ENCODE measurements around the gene ZNF2.
"Not testable (repeated sequence)": the region's sequence is repeated elsewhere in the genome, so short reads cannot be mapped to it uniquely, and the experiment has no call there.

Gene ZNF2

DNA sequence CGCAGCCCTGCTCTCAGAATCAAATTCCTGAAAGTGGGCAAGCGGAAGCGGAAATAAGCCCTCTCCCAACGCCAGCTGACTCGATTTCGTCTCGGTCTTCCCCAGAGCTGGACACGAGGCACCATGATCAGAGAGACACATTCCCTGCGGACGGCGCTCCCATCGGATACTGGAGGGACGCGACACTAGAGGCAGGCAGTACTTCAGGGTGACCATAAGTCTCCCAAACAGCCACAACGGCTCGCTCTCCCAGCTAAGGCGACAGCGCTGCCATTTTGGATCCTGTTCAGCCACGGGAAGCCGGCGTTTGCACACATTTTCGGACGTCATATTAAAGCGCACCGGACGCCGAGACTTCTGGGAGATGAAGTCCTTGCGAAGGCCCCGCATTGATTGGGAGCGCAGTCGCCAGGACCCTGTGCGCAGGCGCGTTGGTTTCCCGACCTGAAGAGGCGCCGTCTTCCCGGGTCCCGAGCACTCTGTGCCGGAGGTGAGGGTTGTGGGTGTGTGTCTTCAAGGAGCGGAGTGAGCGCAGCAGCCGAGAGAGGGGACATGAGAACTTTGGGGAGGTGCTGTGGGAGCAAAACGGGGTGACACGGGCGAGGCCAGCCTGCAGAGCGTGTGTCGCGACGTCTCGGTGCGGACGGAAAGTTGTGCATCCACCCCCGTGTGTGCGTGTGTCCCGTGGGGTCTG, at the start of gene ZNF2:
Gene ZNF2, plus strand, starts transcription at position 439 of the 694 bp plus-strand sequence. CDS start 10,418 bp downstream, outside the sequence.
- DNase-seq, result peak; percentile 95

DNA sequence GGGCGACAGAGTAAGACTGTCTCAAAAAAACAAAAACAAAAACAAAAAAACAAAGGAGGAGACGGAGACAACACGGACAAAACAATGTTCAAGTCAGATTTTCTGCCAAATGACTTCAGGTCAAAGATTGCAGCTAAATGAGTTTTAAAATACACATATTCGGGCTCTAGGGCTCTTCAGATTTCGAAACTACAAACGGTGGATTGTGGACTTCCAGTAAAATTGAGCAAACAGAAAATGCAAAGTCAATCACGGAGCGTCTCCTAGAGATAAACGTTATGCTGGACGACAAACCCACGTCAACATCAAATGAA, 44.6 kb upstream of the ZNF2 start:
- DNase-seq, result no peak

DNA sequence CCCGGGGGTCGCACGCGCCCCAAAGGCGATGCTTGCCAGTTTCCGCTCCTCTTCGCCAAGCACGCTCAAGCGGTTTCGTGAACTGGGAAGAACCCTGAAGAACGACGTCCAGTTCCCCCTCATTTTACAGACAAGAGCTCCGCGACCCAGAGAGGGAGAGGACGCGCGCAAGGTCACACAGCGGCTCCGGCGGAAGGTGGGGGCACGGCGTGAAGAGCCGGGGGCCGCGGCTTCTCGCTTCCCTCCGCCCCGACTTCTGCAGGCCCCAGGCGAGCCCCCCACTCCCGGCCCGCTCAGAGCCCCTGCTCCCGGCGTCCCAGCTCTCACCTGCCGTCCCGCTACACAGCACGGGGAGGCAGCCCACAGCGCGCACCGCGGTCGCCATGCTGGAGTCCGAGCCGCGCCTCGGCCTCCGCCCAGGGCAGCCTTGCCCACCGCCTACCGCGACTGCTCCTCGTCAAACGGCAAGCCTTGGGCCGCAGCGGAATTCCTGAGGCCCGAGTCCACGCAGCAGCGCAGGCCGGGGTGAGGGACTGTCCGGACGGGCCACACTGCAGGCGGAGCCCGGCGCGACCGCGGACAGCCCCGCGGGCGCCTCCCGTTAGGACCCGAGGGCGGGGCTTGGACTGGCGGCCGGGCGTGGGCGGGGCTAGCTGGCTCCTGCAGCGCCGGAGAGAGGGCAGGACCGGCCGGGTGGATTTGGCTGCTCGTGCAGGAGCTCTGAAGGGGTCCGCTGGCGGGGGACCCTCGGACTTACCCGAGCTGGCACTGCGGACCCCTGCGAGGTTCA, 44.0 kb upstream of the ZNF2 start, which contains the start of gene MRPS5:
Gene MRPS5, minus strand, starts transcription at position 402 of the 790 bp plus-strand sequence. Its CDS starts 17 bp downstream, at position 385.
- DNase-seq, result peak; percentile 71

DNA sequence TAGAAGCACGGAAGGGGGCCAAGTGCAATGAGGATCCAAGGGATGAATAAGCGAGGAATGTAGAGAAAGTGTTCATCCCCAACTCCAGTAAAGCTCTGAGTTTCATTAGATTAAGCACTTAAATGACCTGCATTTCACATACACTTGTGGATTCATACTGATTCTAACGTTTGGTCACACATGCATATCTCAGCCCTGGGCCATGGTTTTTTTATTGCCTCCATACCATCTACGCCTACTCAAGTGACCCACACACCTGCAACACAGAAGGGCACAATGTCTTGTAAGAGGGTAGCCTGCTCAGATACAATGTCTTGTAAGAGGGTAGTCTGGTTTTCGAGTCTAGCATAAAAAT, 43.4 kb upstream of the ZNF2 start:
- no peak for DNase-seq

DNA sequence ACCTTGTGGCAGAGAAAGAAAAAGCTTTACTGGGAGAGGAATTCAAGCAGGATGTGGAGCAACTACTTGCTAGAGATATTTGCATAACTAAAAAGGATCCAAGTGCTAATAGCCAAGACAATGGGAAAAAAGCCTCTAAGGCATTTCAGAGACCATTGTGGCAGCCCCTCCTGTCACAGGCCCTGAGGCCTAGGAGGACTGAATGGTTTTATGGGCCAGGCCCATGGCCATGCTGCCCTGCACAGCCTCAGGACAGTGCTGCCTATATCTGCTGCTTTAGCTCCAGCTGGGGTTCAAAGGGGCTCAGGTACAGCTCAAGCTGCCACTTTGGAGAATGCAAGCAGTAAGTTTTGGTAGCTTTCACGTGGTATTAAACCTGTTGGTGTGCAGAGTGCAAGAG, 26.9 kb upstream of the ZNF2 start:
- no peak for DNase-seq

DNA sequence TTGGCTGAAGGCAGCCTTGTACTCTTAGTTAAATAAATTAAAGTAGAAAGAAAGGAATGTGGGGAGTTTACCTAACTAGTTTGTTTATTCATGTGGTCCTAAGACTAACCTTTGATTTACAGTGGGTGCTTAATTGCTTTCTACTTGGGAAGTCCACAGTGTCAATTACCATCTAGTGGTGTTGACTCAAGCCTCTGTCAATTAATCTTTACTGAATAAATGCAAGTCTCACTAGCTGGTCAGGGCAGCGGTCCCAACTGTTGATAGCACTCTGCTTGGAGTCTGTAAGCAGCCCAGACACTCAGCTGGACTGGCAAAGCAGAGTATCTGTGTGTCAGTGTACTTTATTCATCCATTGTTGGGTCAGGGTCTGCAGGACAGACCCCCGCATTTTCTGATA, 21.8 kb upstream of the ZNF2 start:
- DNase-seq, result no peak

DNA sequence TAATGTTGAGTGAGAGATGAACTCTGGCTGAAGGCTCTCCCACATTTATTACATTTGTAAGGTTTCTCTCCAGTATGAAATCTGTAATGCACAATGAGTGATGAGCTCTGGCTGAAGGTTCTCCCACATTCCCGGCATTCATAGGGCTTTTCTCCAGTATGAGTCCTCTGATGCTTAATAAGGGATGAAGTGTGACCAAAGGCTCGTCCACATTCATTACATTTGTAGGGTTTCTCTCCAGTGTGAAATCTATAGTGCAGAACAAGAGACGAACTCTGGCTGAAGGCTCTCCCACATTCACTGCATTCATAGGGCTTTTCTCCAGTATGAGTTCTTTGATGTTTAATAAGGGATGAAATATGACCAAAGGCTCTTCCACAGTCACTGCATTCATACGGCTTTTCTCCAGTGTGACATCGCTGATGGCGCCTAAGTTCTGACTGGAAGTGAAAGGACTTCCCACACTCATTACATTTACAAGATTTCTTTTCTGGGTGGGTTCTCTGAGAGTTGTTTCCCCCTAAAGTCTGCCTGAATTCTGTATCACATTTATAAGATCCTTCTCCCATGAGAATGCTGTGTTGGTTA, 16.1 kb upstream of the ZNF2 start:
- DNase-seq, result no peak

DNA sequence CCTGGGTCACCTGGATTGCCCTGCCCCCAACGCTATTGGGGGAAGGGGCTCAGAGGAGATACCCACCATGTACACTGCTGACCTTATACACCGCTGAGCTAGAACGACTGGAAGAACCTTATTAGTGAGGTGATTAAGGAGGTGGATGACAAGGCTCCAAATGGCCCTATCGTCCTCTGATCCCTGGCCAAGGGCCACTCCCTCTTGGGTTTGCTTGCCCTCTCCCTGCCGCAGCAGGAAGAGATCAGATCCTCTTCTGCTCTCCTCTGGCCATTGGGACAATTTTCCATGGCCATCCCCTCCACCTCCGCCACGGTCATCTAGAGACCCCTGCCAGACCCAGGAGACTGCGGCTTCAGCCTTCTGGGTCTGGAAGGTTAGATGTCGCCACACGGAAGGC, 7.2 kb upstream of the ZNF2 start:
- DNase-seq, result no peak

DNA sequence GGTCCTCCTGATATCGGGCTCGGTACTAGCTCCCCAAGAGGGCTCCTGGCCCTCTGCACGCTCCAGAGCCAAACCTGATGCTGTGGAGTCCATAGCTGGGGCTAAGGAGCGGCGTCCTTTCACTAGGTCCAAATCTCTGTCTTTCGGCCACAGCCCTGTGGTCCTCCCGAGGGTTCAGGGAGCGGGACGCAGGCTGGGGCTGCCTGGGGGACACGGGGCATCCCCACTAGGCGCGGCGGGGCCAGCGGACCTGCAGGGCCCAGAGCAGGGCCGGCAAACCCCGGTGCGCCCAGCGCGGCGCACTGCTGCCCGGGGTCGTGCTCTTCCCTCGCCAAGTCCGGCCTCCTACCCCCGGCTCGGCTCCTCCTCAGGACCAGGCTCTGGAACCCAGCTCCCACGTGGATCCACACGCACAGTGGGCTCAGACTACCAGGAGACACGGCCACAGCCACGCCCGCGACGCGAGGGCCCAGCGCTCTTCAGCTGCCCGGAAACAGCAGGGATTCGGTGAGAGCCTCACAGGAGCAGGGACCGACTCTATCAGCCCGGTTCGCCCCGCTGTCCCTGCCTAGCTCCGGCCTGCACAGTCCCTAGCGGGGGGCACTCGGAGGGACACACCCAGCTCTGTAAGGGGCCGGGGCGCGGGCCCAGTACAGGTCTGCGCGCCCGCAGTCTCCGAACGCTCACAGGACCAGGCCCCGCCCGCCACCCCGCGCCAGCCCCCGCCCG, 6.6 kb upstream of the ZNF2 start:
- DNase-seq, result peak; percentile 5

DNA sequence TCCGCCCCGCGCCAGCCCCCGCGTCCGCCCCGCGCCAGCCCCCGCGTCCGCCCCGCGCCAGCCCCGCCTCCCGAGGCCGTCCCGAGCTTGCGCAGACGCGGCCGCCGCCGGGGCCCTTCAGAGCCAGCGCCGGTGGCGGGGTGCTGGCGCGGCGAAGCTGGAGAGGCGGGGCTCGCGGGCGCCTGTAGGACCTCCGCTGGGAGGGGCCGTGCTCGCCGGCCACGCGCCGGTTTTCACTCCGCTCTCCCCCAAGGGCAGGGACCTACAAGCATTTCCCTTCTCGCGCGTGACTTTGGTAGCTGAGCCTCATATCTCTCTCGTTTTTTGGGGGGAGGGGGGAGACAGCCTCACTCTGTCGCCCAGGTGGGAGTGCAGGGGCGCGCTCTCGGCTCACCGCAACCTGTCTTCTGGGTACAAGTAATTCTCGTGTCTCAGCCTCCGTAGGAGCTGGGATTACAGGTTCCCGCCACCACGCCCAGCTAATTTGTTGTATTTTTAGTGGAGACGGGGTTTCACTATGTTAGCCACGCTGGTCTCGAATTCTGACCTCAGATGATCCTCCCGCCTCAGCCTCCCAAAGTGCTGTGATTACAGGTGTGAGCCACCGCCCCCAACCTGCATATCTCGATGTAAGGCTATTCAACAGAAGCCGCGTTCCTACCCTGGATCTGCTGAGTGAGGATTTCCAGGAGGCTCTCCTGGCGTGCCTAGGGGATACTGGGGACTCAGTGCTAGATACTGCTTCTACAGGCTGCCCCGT, 5.7 kb upstream of the ZNF2 start, which contains the start of gene ZNF514:
Gene ZNF514, minus strand, starts transcription at position 159 of the 760 bp plus-strand sequence. CDS start 6,595 bp downstream, outside the sequence.
- DNase-seq, result peak; percentile 45

DNA sequence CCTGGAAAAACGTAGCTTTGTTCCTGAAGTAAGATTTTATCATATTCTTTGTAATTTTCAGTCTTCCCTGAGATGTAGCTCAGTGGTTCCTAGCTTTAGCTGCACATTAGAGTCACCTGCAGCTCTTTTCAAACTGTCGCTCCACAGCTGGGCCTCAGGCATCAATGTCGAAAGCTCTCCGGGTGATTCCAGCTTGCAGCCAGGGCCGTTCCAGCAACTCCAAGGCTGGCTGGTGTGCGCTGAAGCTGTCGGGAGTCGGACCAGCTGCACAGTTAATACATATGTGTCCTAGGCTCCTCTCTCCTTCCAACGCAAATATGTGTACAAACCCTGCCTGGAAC, 609 bp upstream of the ZNF2 start:
- no peak for DNase-seq

DNA sequence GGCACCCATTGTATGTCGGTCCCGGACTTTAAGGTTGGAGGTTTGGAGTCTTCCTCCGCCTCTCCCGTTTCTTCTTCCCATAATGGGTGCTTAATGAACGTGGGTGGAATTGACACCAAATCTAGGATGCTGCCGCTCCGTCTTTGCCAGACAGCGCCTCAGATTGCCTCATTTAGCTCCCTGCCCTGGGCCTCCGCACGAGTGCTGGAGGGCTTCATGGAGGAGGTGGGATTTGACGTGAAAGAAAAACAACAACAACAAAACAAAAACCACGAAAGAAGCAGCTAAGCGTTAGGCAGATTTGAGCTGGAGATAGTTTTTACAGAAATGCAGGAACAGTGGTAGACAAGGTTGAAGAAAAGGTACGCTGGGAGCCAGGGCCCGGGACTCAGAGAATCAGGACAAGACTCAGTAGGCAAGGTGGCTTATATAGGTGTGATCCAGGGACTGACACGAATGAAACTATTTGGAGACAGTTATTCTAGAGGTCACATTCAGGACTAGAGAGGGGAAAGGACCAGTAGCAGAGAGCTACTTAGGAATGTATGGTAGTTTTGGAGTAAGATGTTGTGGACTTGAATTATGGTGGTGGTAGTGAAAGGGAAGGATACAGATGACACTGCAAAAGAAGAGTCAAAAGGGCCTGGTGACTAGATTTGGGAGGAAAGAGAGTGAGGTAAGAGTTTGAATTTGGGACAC, 605 bp downstream of the ZNF2 start:
- no peak for DNase-seq

DNA sequence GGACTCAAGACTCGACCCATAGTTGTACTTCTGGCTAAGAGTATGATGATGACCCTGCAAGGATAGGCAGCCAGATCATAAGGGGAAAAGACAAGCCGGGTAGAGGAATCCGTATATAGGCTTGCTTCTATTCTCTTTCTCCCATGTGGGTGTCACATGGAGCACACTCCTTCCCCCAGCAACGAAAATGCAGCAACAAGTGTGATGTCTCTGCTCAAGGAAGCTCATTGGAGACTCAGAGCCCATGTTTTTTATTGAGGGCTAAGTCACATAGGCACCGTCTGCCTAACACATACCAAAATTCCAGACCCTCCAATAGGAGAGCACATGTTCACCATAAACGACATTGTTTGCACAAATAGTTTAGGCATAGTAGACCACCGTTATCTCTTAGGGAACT, 6.3 kb downstream of the ZNF2 start:
- DNase-seq, result no peak

DNA sequence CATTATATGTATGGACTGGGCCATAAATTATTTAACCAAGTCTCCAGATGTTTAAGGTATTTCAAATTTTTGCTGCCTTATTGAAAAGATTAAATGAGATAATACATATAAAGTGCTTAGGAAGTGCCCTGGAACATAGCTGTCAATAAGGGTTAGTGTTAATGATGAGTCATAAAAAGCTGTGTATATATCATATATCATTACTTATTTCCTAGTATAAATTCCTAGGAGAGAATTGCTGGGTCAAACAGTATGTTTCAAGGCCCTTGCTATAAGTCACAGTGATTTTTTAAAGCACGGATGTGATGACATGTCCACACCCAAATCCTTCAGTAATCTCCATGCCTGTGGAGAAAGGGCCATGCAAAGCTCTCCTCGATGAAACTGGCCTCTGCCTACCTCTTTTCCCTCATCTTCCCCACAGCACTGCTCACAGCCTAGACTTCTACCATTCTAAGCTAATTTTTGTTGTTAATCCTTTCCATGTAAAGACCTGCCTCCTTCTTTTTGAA, 8.5 kb downstream of the ZNF2 start:
- no peak for DNase-seq

DNA sequence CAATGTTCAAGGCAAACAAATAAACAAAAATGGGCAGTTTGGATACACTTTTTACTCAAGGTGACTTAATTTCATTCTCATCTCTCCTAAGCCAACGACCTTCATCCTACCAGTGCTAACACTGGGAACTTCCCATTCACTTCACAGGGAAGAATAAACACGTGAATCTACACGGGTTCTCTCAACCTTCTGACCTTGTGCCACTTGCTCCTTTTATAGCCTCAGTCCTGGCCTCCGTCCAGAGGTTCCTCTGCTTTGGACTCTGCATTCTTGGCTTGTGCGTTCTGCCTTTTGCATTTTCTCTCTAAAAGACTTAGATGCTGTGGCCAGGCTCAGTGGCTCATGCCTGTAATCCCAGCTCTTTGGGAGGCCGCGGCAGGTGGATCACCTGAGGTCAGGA, 13.8 kb downstream of the ZNF2 start:
- DNase-seq, result no peak

DNA sequence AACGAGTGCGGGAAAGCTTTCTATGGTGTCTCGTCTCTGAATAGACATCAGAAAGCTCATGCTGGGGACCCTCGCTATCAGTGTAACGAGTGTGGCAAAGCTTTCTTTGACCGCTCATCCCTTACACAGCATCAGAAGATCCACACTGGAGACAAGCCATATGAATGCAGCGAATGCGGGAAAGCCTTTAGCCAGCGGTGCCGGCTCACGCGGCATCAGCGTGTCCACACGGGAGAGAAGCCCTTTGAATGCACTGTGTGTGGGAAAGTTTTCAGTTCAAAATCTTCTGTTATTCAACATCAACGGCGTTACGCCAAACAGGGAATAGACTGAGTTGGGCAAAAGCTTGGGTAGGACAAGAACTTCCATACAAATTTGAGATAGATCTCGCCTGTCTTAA, 16.2 kb downstream of the ZNF2 start:
- no peak for DNase-seq

DNA sequence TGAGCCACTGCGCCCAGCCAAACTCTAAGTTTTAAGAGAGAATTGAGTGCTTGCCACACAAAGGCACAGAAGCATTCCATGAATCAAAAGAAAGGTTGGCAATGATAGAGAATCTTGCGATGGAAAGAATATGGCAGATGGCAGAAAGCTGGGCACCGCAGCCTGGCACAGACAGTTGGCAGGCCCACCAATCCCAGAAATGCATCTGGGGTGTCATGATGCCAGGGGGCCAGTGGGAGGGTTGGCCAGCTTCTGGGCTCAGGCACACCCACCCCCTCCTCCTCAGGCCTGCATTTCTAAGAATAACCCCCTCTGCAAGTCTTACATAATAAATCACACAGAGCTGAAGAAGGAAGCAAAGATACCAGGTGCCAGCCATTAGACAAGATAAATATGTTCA, 19.6 kb downstream of the ZNF2 start:
- DNase-seq, result no peak

DNA sequence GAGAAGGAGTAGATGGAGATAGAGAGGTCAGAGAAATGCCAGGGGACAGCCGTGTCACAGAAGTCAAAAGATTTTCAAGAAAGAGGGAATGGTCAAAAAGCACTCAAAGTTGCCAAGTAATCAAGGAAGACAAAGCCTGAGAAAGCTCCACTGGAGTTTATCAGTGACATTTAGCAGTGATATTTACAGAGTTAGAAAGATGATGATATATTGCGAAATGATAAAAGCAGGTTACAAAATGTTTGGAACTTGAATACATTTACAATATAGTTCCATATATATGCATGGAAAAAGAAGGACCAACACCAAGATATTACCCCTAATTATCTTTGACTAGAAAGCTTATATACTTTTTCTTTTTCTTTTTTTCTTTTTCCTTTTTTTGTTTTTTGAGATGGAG, 20.4 kb downstream of the ZNF2 start:
- DNase-seq, result no peak

DNA sequence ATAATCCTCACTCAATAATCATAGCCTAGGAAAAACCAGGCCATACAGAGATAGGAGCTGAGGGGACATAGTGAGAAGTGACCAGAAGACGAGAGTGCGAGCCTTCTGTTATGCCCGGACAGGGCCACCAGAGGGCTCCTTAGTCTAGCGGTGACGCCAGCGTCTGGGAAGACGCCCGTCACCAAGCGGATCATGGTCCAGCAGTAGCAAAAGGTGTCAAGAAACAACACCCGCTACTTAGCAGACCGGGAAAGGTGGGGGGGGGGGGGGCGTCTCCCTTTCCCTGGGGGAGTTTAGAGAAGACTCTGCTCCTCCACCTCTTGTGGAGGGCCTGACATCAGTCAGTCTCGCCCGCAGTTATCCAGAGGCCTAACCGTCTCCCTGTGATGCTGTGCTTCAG, 27.3 kb downstream of the ZNF2 start:
- not testable (repeated sequence) for DNase-seq

DNA sequence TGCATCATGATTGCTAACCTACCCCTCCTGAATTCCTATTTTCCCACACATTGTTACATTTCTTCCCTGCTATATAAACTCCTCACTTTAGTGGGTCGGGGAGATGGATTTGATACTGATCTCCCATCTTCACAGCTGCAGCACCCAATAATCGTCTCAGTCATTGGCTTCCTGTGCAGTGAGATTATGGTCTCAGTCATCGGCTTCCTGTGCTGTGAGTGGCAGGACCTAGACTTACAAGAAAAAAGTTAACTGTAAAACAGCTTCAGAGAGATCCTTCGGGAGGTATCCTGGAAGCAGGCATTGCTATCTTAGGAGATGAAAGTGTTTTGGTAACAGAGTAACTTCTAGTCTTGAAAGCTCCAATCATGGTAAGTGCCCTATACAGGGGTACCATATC, 38.3 kb downstream of the ZNF2 start:
- no peak for DNase-seq

DNA sequence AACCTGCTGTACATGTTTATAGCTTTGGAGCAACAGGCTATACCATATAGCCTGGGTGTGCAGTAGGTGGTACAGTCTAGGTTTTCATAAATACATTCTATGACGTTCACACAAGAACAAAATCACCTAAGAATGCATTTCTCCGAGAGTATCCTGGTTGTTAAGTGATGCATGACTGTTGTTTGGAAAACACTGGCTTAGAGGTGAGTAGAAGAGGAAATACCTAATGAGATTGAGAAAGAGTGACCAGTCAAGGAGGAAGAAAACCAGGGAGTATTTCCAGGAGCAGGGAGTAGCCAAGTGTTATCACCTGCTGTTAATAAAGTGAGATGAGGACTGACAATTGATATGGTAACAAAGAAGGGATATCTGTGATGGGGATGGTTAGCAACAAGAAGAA, 38.8 kb downstream of the ZNF2 start:
- DNase-seq, result no peak

DNA sequence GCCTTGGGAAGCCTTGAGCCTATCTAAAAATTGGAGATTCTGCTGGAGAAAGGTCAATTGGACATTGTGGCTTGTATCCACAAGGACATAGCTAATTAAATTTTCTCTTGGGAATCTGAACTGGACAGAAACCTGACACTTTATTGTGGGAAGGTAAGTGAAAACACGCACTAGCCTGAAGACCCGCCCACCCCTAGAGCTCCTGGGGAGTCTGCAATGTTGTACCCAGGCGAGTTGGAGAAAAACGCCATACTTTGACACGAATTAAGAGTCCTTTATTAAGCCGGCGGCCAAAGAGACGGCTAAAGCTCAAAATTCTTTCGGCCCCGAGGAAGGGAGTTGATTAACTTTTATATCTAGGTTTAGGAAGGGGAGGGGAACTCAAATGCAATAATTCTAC, 40.5 kb downstream of the ZNF2 start:
- DNase-seq, result no peak
